ENCODE results near the gene EIF4ENIF1.
"Not testable (repeated sequence)": the region's sequence is repeated elsewhere in the genome, so short reads cannot be mapped to it uniquely, and the experiment has no call there.

EIF4ENIF1 gene

DNA sequence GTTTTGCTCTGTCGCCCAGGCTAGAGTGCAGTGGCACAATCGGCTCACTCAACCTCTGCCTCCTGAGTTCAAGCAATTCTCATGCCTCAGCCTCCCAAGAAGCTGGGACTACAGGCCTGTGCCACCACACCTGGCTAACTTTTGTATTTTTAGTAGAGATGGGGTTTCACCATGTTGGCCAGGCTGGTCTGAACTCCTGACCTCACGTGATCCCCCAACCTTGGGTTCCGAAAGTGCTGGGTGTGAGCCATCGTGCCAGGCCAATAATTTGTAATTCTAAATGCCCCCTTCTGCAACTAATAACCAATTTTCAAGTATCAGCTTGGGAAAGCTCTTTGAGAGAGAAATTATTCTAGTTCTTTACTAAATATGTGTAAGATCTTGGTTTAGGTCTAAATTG lies 3.7 kb upstream of the EIF4ENIF1 start:
- not testable (repeated sequence) for DNase-seq

- no peak for DNase-seq
Observed at GRCh38 chr22:31492151-31492550, 2.5 kb upstream of the EIF4ENIF1 start.

- no peak for DNase-seq
Observed at GRCh38 chr22:31491218-31491962, 1.7 kb upstream of the EIF4ENIF1 start.

GRCh38 chr22:31490496-31490925 lies 869 bp upstream of the EIF4ENIF1 start:
- peak; percentile 12 to 31 for DNase-seq

DNA sequence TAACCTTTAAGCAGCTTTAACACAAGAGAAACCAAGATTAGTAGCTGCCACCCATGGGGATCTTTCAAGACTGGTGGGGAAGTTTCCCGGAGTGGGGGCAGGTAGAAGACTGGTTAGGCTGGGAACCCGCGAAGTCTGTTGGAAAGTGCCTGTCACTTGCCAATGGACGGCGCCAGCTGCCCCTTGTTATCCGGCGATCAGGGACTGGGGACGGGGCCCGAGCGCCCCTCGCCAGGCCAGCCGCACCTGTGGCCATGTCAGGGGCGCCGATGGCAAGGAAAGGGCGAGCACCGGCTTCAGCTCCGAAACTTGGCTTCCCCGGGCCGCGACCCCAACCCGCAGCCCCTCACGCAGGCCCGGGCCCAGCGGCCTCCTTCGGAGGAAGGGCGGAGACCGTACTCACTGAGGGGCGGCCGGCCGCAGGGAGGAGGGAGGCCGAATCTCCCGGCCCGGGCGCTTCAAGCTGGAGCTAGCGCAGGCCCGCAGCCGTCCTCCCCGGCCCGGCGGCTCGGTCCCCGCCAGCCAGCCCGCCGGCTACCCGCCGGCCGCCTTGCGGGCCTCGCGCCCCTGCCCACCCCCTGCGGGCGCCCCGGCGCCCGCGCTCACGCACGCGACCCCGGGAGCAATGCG lies 539 bp downstream of the EIF4ENIF1 start:
- peak; percentile 0 to 37 for DNase-seq

DNA sequence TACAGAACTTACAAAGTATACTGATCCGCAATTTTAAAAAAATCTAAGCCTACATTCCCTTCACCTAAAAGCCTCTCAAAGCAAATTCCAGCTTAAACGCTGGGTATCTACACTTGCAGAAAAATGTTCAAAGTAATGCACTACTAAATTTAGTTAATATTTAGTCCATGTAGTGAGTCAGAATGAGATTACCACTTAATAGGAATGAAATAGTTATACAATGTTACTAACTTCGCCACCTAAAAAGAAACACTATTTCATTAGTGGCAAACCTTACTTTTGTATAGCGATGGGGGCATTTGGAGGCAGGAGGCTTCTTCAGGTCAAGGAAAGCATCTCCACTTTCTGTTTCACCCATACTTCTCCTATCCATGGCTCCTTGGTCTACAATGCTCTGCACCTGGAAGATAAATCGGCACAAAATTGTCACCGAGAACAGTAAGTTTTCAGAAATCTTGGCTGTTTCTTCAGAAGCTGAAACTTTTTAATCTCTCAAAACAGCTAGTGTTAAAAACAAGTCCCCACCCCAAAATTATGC lies 1.2 kb downstream of the EIF4ENIF1 start:
- no peak for DNase-seq

DNA sequence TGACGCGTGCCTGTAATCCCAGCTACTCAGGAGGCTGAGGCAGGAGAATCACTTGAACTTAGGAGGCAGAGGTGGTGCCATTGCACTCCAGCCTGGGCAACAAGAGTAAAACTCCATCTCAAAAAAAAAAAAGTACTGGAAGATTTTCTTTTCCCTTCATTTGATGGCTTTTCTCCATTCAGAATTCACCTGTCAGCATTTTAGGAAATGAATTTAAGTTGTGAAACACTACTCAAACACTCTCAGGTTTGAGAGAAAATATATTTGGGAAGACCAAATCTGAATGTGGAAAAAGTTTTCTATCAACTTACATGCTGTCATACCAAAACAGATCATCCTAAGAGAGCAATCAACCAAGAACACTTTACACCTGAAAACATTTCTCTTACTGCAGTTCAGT lies 2.7 kb downstream of the EIF4ENIF1 start:
- no peak for DNase-seq

DNA sequence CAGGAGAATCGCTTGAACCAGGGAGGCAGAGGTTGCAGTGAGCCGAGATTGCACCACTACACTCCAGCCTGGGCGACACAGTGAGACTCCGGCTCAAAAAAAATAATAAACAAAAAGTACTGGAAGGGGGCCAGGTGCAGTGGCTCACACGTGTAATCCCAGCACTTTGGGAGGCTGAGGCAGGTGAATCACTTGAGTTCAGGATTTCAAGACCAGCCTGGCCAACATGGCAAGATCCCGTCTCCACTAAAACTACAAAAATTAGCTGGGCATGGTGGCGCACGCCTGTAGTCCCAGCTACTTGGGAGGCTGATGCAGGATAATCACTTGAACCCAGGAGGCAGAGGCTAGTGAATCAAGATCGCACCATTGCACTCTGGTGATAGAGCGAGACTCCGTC lies 3.3 kb downstream of the EIF4ENIF1 start:
- not testable (repeated sequence) for DNase-seq

DNA sequence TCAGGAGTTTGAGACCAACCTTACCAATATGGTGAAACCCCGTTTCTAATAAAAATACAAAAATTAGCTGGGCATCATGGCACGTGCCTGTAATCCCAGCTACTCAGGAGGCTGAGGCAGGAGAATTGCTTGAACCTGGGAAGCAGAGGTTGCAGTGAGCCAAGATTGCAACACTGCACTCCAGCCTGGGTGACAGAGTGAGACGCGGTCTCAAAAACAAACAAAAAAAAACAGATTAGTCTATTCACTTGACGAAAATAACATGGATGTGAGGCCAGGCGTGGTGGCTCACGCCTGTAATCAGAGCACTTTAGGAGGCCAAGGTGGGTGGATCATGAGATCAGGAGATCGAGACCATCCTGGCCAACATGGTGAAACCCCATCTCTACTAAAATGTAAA lies 7.2 kb downstream of the EIF4ENIF1 start:
- DNase-seq = not testable (repeated sequence)

GRCh38 chr22:31481129-31481528 lies 8.5 kb downstream of the EIF4ENIF1 start:
- no peak for DNase-seq

DNA sequence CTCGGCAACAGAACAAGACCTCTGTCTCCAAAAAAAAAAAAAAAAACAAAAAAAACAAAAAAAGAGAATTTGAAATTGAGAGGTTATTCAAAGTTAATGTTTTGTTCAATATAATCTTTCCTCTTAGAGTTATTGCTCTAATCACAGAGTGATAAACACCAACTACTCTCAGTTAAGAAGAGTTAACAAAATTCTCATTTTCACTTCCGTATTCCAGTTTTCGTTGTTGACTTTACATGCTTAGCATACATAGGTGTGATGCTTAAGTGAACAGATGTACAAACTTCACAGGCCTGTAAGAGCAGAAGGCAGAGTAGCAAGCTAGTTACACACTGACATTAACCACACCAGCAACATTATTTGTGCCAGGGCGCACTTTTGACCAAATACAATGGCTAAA lies 12.3 kb downstream of the EIF4ENIF1 start:
- DNase-seq = no peak

DNA sequence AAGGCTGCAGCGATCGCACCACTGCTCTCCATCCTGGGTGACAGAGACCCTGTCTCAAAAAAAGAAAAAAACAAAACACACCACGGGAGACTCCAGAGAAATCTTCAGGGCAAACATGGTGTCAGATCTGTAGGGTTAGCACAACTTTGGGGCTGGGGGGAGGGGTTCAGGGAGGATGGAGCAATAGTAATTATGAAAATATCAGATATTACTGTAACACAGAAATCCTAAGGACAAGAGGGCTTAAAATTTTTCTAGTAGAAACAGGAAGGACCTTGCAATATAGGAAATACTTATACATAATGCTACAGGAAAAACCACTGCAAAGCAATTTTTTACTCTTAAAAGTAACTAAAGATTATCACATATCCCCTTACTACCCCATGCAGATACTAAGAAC lies 13.8 kb downstream of the EIF4ENIF1 start:
- DNase-seq = no peak

GRCh38 chr22:31474743-31475142 lies 14.9 kb downstream of the EIF4ENIF1 start:
- no peak for DNase-seq

- no peak for DNase-seq
Observed at GRCh38 chr22:31465307-31465706, 24.3 kb downstream of the EIF4ENIF1 start.

DNA sequence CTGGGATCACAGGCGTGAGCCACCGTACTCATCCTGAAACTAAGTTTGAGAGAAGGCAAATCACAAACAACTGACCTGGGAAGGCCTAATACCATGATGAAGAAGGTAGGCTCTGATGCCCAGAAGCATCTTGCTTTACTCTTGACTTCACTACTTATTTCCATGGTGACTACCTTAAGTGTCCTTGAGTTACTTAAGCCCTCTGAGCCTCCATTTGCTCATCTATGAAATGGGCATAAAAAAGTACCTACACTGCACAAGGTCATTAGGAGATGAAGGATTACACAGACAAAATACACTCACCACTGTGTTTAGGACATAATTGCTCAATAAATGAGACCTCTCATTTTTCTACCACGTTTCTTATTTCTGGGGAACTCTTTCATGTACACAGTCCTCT lies 27.9 kb downstream of the EIF4ENIF1 start:
- no peak for DNase-seq

DNA sequence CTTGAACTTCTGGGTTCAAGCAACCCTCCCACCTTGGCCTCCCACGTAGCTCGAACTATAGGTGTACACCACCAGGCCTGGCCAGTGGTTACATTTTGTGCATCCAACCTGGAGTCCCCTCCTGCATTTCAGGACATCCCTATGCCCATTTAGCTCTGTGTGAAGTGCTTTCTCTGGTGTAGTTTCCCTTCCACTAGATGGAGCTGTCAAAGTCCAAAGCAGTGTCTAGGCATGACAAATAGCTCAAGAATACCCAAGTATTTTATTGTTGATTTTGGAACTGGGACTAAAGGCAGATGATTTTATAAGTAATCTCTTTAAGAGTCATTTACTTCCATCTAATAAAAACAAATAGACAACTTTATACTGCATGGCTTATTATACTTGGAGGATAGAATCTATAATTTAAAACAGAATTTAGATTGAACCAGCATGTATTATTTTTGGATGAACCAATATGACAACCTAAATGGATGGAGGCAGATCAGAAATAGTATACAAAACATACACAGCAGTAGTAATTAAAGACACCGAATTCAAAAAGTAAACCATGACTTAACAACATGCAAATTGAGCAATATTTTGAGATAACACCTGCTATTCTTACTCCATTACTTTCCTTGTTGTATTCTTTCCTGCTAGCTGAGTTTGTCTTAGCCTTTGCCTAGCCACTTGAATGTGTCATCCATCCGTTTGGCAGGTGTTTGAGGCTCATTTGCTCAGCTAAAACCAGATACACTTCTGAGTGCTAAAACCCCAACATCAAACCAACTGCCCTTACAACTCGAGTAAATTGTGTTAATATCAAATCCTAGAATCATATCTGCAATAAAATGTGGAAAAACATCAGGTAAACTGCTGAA lies 37.7 kb downstream of the EIF4ENIF1 start:
- peak; percentile 21 to 29 for DNase-seq

DNA sequence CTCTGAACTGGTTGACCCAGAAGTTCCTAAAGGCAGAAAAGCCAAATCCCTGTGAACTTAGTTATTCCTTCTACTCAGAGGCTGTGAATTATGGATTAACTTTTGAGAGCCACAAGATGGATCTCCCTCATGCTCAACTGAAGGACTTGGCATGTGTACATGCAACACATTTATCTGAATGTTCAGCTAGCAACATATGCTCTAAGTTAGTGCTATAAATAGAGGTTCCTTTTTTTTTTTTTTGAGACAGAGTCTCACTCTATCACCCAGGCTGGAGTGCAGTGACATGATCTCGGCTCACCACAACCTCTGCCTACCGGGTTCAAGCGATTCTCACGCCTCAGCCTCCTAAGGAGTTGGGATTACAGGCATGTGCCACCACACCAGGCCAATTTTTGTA lies 40.1 kb downstream of the EIF4ENIF1 start:
- DNase-seq = no peak

- DNase-seq = no peak
Observed at GRCh38 chr22:31448382-31448781, 41.3 kb downstream of the EIF4ENIF1 start.

- DNase-seq = no peak
Observed at GRCh38 chr22:31447337-31447736, 42.3 kb downstream of the EIF4ENIF1 start.

GRCh38 chr22:31446767-31447166 lies 42.9 kb downstream of the EIF4ENIF1 start:
- no peak for DNase-seq

GRCh38 chr22:31446208-31446607 lies 43.4 kb downstream of the EIF4ENIF1 start:
- DNase-seq = no peak

DNA sequence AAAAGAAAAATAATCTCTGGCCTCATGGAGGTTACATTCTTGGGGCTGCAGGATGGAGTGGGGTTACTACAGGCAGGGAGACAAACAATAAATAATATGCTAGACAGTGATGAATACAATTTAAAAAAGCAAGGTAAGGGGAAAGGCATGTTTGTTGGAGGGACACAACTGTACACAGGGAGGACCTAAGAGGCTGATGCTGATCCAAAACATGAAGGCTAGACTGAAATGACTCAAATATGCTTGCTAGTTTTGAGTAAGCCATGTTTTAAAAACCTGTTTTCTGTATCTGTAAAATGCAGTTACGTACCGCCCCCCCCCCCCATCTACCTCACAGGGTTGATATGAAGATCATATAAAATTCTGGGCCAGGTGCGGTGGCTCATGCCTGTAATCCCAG lies 44.0 kb downstream of the EIF4ENIF1 start:
- DNase-seq = no peak

- no peak for DNase-seq
Observed at GRCh38 chr22:31443516-31443915, 46.1 kb downstream of the EIF4ENIF1 start.
